ENCODE results near the gene SNX15.

GRCh38 chr11:65058419-65059054 is 31.3 kb downstream of the SNX15 start, which contains the start of gene NAALADL1:
- TF ChIP-seq CTCF (IDR thresholded peaks at IDR 0.05) = no peak
- no peak for TF ChIP-seq POLR2A (IDR thresholded peaks at IDR 0.05)

All from prostate gland (tissue), 2 donors.